G401 (cell line): ENCODE data around the gene MRAP. TPM values are rescaled to one million over a fixed set of nuclear protein-coding genes. Genes with fewer than 3 reads are reported as not detected.
"Not testable (repeated sequence)": the region's sequence is repeated elsewhere in the genome, so short reads cannot be mapped to it uniquely, and the experiment has no call there.

ENCODE experiments used
- DNase-seq: peaks from one replicate; pipeline ENCODE4 v3.0.0-alpha.2; 2015; ENCODE audit warnings: low spot score
- in situ Hi-C: cut with HindIII; loops from 2 replicates; pipeline ENCODE4 v1.10.0; 2016; ENCODE audit warnings: low sequenced_read_pairs, mixed read lengths
- total RNA-seq: library from RNA; depleted of rRNA; stranded (reverse); fragments of >200 nt; shearing (Covaris generic); gene quantifications from 2 replicates; pipeline ENCODE4 v1.2.3, GENCODE V29; 2014

Gene MRAP
- total RNA-seq, 1 experiment from 2014 or later: not detected

- DNase-seq: no peak
- in situ Hi-C loops: no loop called here
Measured at GRCh38 chr21:32297449-32297848, 1.2 kb upstream of the MRAP start.

GRCh38 chr21:32298148-32298559 lies 501 bp upstream of the MRAP start:
- in situ Hi-C loops: no loop called here

GRCh38 chr21:32299695-32300094 lies 1.0 kb downstream of the MRAP start:
- no peak for DNase-seq
- in situ Hi-C loops: no loop called here

More at GRCh38 chr21:32298148-32298559, 501 bp upstream of the MRAP start:
- no peak for DNase-seq

GRCh38 chr21:32300117-32300681 lies 1.5 kb downstream of the MRAP start:
- in situ Hi-C loops: no loop called here
- no peak for DNase-seq

GRCh38 chr21:32301596-32301995 lies 2.9 kb downstream of the MRAP start:
- in situ Hi-C loops: no loop called here

GRCh38 chr21:32302560-32302959 lies 3.9 kb downstream of the MRAP start:
- in situ Hi-C loops: no loop called here
- no peak for DNase-seq

More at GRCh38 chr21:32301596-32301995, 2.9 kb downstream of the MRAP start:
- no peak for DNase-seq

- no peak for DNase-seq
- in situ Hi-C loops: no loop called here
Measured at GRCh38 chr21:32303385-32303784, 4.7 kb downstream of the MRAP start.

GRCh38 chr21:32304998-32305397 lies 6.3 kb downstream of the MRAP start:
- in situ Hi-C loops: no loop called here
- DNase-seq: no peak

- DNase-seq: peak; percentile 7
- in situ Hi-C loops: no loop called here
Measured at GRCh38 chr21:32306021-32306780, 7.5 kb downstream of the MRAP start.

- in situ Hi-C loops: no loop called here
- DNase-seq: no peak
Measured at GRCh38 chr21:32307706-32308105, 9.1 kb downstream of the MRAP start.

- in situ Hi-C loops: no loop called here
- no peak for DNase-seq
Measured at GRCh38 chr21:32308696-32309095, 10.0 kb downstream of the MRAP start.

GRCh38 chr21:32309906-32310460 lies 11.3 kb downstream of the MRAP start:
- in situ Hi-C loops: no loop called here
- no peak for DNase-seq

- in situ Hi-C loops, DNase-seq: not testable (repeated sequence)
Measured at GRCh38 chr21:32310976-32311375, 12.3 kb downstream of the MRAP start.

- in situ Hi-C loops: no loop called here
- no peak for DNase-seq
Measured at GRCh38 chr21:32311621-32312020, 13.0 kb downstream of the MRAP start.

- no peak for DNase-seq
- in situ Hi-C loops: no loop called here
Measured at GRCh38 chr21:32312326-32312725, 13.7 kb downstream of the MRAP start.

GRCh38 chr21:32312976-32313375 lies 14.3 kb downstream of the MRAP start:
- in situ Hi-C loops: no loop called here

GRCh38 chr21:32314806-32315205 lies 16.2 kb downstream of the MRAP start:
- no peak for DNase-seq
- in situ Hi-C loops: no loop called here

More at GRCh38 chr21:32312976-32313375, 14.3 kb downstream of the MRAP start:
- DNase-seq: no peak

GRCh38 chr21:32315511-32316281 lies 17.0 kb downstream of the MRAP start:
- in situ Hi-C loops: no loop called here
- no peak for DNase-seq

GRCh38 chr21:32316361-32317215 lies 17.9 kb downstream of the MRAP start:
- in situ Hi-C loops: no loop called here
- DNase-seq: no peak
